Natural killer cell treated with Interleukin-12 subunit alpha and Interleukin-12 subunit beta and Interleukin-15 and Interleukin-18, amount 100 ng/mL, for 72 hours (primary cell): ENCODE measurements around the gene CDC42. TPM values are rescaled to one million over a fixed set of nuclear protein-coding genes. Genes with fewer than 3 reads are reported as not detected.

ENCODE experiments used
- ATAC-seq, 2 donors: fragments of 150-1000 bp; cut with Tn5 transposase in 1 of 2; sonication (Bioruptor Pico), chemical (Tn5 transposase) in 1 of 2; 2 replicates each; pipeline ENCODE4 v1.10.0; 2021
- DNase-seq: peaks from one replicate; pipeline ENCODE4 v3.0.0; 2022; ENCODE audit warnings: low spot score
- H3K27ac Mint-ChIP-seq, 2 donors: 1 replicate in 1 of 2; 2 replicates in 1 of 2; pipeline ENCODE4 v1.8.0; 2022; ENCODE audit warnings: mixed read lengths in 2 of 2, mild to moderate bottlenecking in 1 of 2, moderate library complexity in 1 of 2
- H3K27me3 Mint-ChIP-seq, 2 donors: 1 replicate in 1 of 2; 2 replicates in 1 of 2; pipeline ENCODE4 v1.8.0; 2022; ENCODE audit warnings: mixed read lengths in 2 of 2
- H3K36me3 Mint-ChIP-seq: one replicate; pipeline ENCODE4 v1.8.0; 2022; ENCODE audit warnings: mixed read lengths
- H3K4me1 Mint-ChIP-seq, 2 donors: 1 replicate in 1 of 2; 2 replicates in 1 of 2; pipeline ENCODE4 v1.8.0; 2022; ENCODE audit warnings: low read depth in 2 of 2, mixed read lengths in 2 of 2, mild to moderate bottlenecking in 1 of 2
- H3K4me3 Mint-ChIP-seq: one replicate; pipeline ENCODE4 v1.8.0; 2022; ENCODE audit warnings: mixed read lengths
- H3K9me3 Mint-ChIP-seq: 2 replicates; pipeline ENCODE4 v1.8.0; 2022; ENCODE audit warnings: mixed read lengths
- total RNA-seq, 2 donors: library from RNA; stranded (reverse); gene quantifications; one replicate each; pipeline ENCODE4 v1.2.3, GENCODE V29; 2022

Gene CDC42
- total RNA-seq, 2 donors from 2014 or later: 191 to 394 TPM

GRCh38 chr1:22098752-22099151 is 46.2 kb downstream of the CDC42 start:
- H3K9me3 Mint-ChIP-seq: no peaks in the 10 kb centered on the region
- DNase-seq: no peak
- H3K36me3 Mint-ChIP-seq: peaks cover 31% of the 10 kb centered on the region
- no peak for ATAC-seq
- peaks cover 55 to 57% of the 10 kb centered on the region in 2 donors for H3K4me1 Mint-ChIP-seq
- H3K4me3 Mint-ChIP-seq: no peak overlapping the region
- no peaks in the 10 kb centered on the region for H3K27me3 Mint-ChIP-seq
- H3K27ac Mint-ChIP-seq: peak overlapping the region; percentile 67 to 85

GRCh38 chr1:22100168-22100567 is 47.7 kb downstream of the CDC42 start:
- no peaks in the 10 kb centered on the region for H3K9me3 Mint-ChIP-seq
- no peak overlapping the region for H3K4me3 Mint-ChIP-seq
- H3K27me3 Mint-ChIP-seq: no peaks in the 10 kb centered on the region
- peak overlapping the region; percentile 67 to 85 for H3K27ac Mint-ChIP-seq
- peaks cover 31% of the 10 kb centered on the region for H3K36me3 Mint-ChIP-seq
- peaks cover 59 to 60% of the 10 kb centered on the region in 2 donors for H3K4me1 Mint-ChIP-seq
- ATAC-seq (no peak), DNase-seq (no peak)

GRCh38 chr1:22101199-22101598 is 48.7 kb downstream of the CDC42 start:
- Mint-ChIP-seq H3K36me3 (peaks cover 31% of the 10 kb centered on the region), H3K4me1 (peaks cover 65 to 66% of the 10 kb centered on the region in 2 donors), H3K4me3 (no peak overlapping the region), H3K27me3 (no peaks in the 10 kb centered on the region), H3K9me3 (no peaks in the 10 kb centered on the region), H3K27ac (peak overlapping the region; percentile 67 to 85)
- ATAC-seq: no peak
- no peak for DNase-seq

GRCh38 chr1:22101995-22102394 is 49.5 kb downstream of the CDC42 start:
- Mint-ChIP-seq H3K36me3 (peaks cover 31% of the 10 kb centered on the region), H3K4me1 (peaks cover 70 to 74% of the 10 kb centered on the region in 2 donors), H3K27ac (peak overlapping the region; percentile 84 to 90), H3K9me3 (no peaks in the 10 kb centered on the region), H3K4me3 (no peak overlapping the region), H3K27me3 (no peaks in the 10 kb centered on the region)
- ATAC-seq (no peak), DNase-seq (no peak)

GRCh38 chr1:22102746-22103145 is 50.2 kb downstream of the CDC42 start:
- Mint-ChIP-seq H3K4me3 (peak overlapping the region; percentile 57), H3K27me3 (no peaks in the 10 kb centered on the region), H3K9me3 (no peaks in the 10 kb centered on the region), H3K36me3 (peaks cover 26% of the 10 kb centered on the region), H3K27ac (peak overlapping the region; percentile 84 to 90), H3K4me1 (peaks cover 65 to 71% of the 10 kb centered on the region in 2 donors)
- no peak for ATAC-seq
- no peak for DNase-seq

GRCh38 chr1:22104094-22104493 is 51.6 kb downstream of the CDC42 start:
- Mint-ChIP-seq H3K4me1 (peaks cover 72 to 81% of the 10 kb centered on the region in 2 donors), H3K4me3 (peak overlapping the region; percentile 57), H3K27me3 (no peaks in the 10 kb centered on the region), H3K36me3 (peaks cover 21% of the 10 kb centered on the region), H3K9me3 (no peaks in the 10 kb centered on the region), H3K27ac (peak overlapping the region; percentile 84 to 90)
- no peak for ATAC-seq
- DNase-seq: no peak

- no peaks in the 10 kb centered on the region for H3K9me3 Mint-ChIP-seq
- peak; percentile 86 to 91 for ATAC-seq
- H3K4me3 Mint-ChIP-seq: peak overlapping the region; percentile 57
- peaks cover 20% of the 10 kb centered on the region for H3K36me3 Mint-ChIP-seq
- no peaks in the 10 kb centered on the region for H3K27me3 Mint-ChIP-seq
- no peak for DNase-seq
- H3K27ac Mint-ChIP-seq: peak overlapping the region; percentile 84 to 90
- H3K4me1 Mint-ChIP-seq: peaks cover 71 to 75% of the 10 kb centered on the region in 2 donors
Measured at GRCh38 chr1:22104865-22105437, 52.4 kb downstream of the CDC42 start.

- ATAC-seq (peak in 1 of 2 donors; percentile 52), DNase-seq (no peak)
- no peaks in the 10 kb centered on the region for H3K27me3 Mint-ChIP-seq
- H3K36me3 Mint-ChIP-seq: peaks cover 16% of the 10 kb centered on the region
- peak overlapping the region; percentile 84 to 90 for H3K27ac Mint-ChIP-seq
- no peaks in the 10 kb centered on the region for H3K9me3 Mint-ChIP-seq
- peaks cover 65 to 67% of the 10 kb centered on the region in 2 donors for H3K4me1 Mint-ChIP-seq
- peak overlapping the region; percentile 57 for H3K4me3 Mint-ChIP-seq
Measured at GRCh38 chr1:22105611-22106207, 53.2 kb downstream of the CDC42 start.

GRCh38 chr1:22107126-22107525 is 54.6 kb downstream of the CDC42 start:
- ATAC-seq (no peak), DNase-seq (no peak)

GRCh38 chr1:22108339-22109105 is 56.0 kb downstream of the CDC42 start:
- H3K4me1 Mint-ChIP-seq: peaks cover 51 to 65% of the 10 kb centered on the region in 2 donors
- no peak for ATAC-seq
- no peak overlapping the region for H3K4me3 Mint-ChIP-seq
- DNase-seq: no peak
- H3K27me3 Mint-ChIP-seq: no peaks in the 10 kb centered on the region
- H3K36me3 Mint-ChIP-seq: peaks cover 12% of the 10 kb centered on the region
- H3K9me3 Mint-ChIP-seq: no peaks in the 10 kb centered on the region
- H3K27ac Mint-ChIP-seq: peak overlapping the region in 1 of 2 donors; percentile 58

More at GRCh38 chr1:22107126-22107525, 54.6 kb downstream of the CDC42 start:
- no peak overlapping the region for H3K4me3 Mint-ChIP-seq
- peak overlapping the region; percentile 40 to 90 for H3K27ac Mint-ChIP-seq
- peaks cover 59 to 65% of the 10 kb centered on the region in 2 donors for H3K4me1 Mint-ChIP-seq
- no peaks in the 10 kb centered on the region for H3K27me3 Mint-ChIP-seq
- peaks cover 12% of the 10 kb centered on the region for H3K36me3 Mint-ChIP-seq
- H3K9me3 Mint-ChIP-seq: no peaks in the 10 kb centered on the region

- Mint-ChIP-seq H3K27me3 (no peaks in the 10 kb centered on the region), H3K4me3 (no peak overlapping the region), H3K9me3 (no peaks in the 10 kb centered on the region), H3K4me1 (peaks cover 40 to 53% of the 10 kb centered on the region in 2 donors), H3K27ac (peak overlapping the region in 1 of 2 donors; percentile 58), H3K36me3 (peaks cover 6% of the 10 kb centered on the region)
- ATAC-seq (no peak), DNase-seq (no peak)
Measured at GRCh38 chr1:22110016-22110415, 57.5 kb downstream of the CDC42 start.

- Mint-ChIP-seq H3K9me3 (no peaks in the 10 kb centered on the region), H3K36me3 (peaks cover 9% of the 10 kb centered on the region), H3K4me3 (no peak overlapping the region), H3K4me1 (peaks cover 41 to 50% of the 10 kb centered on the region in 2 donors), H3K27ac (peak overlapping the region; percentile 35 to 57), H3K27me3 (no peaks in the 10 kb centered on the region)
- DNase-seq (no peak), ATAC-seq (no peak)
Measured at GRCh38 chr1:22111115-22111514, 58.6 kb downstream of the CDC42 start.

GRCh38 chr1:22111620-22112019 is 59.1 kb downstream of the CDC42 start:
- no peak overlapping the region for H3K4me3 Mint-ChIP-seq
- peak overlapping the region in 1 of 2 donors; percentile 57 for H3K27ac Mint-ChIP-seq
- ATAC-seq: no peak
- DNase-seq: no peak
- no peaks in the 10 kb centered on the region for H3K27me3 Mint-ChIP-seq
- no peaks in the 10 kb centered on the region for H3K9me3 Mint-ChIP-seq
- H3K36me3 Mint-ChIP-seq: peaks cover 9% of the 10 kb centered on the region
- H3K4me1 Mint-ChIP-seq: peaks cover 42 to 50% of the 10 kb centered on the region in 2 donors

- H3K27ac Mint-ChIP-seq: peak overlapping the region; percentile 20 to 44
- DNase-seq (no peak), ATAC-seq (no peak)
- no peak overlapping the region for H3K4me3 Mint-ChIP-seq
- peaks cover 44 to 54% of the 10 kb centered on the region in 2 donors for H3K4me1 Mint-ChIP-seq
- H3K27me3 Mint-ChIP-seq: no peaks in the 10 kb centered on the region
- peaks cover 9% of the 10 kb centered on the region for H3K36me3 Mint-ChIP-seq
- no peaks in the 10 kb centered on the region for H3K9me3 Mint-ChIP-seq
Measured at GRCh38 chr1:22112554-22112953, 60.0 kb downstream of the CDC42 start.
